MM.1S (cell line): ENCODE measurements around the gene RHBDD1.

Source experiments
- DNase-seq: peaks from one replicate; pipeline ENCODE4 v3.0.0-alpha.2; 2015
- H2AFZ ChIP-seq: fragments of 300-600 bp; sonication (generic); 2 replicates; pipeline ENCODE4 v1.6.0; 2016; ENCODE audit warnings: antibody characterized with exemption, low read length
- H3F3A ChIP-seq: fragments of 300-600 bp; sonication (generic); 2 replicates; pipeline ENCODE4 v1.6.1; 2016; ENCODE audit warnings: mild to moderate bottlenecking, antibody characterized with exemption, low read length, moderate library complexity, mixed read lengths; ENCODE audit not compliant: insufficient read depth
- H3K27ac ChIP-seq: fragments of 300-600 bp; sonication (generic); 2 replicates; pipeline ENCODE4 v1.5.1; 2016; ENCODE audit warnings: mild to moderate bottlenecking, low read length
- H3K27me3 ChIP-seq: fragments of 300-600 bp; sonication (generic); replicated peaks from 2 replicates; pipeline ENCODE4 v1.6.0; 2016; ENCODE audit warnings: low read length; ENCODE audit not compliant: insufficient read depth
- H3K36me3 ChIP-seq: fragments of 300-600 bp; sonication (generic); replicated peaks from 2 replicates; pipeline ENCODE4 v1.6.1; 2016; ENCODE audit warnings: mild to moderate bottlenecking, low read length, mixed read lengths; ENCODE audit not compliant: insufficient read depth
- H3K4me1 ChIP-seq: fragments of 300-600 bp; sonication (generic); 2 replicates; pipeline ENCODE4 v1.6.1; 2016; ENCODE audit warnings: low read length, mixed read lengths
- H3K4me2 ChIP-seq: fragments of 300-600 bp; sonication (generic); 2 replicates; pipeline ENCODE4 v1.6.0; 2016; ENCODE audit warnings: low read depth, low read length
- H3K4me3 ChIP-seq: fragments of 300-600 bp; sonication (generic); 2 replicates; pipeline ENCODE4 v1.5.1; 2016; ENCODE audit warnings: low read length, mixed read lengths
- H3K79me2 ChIP-seq: fragments of 300-600 bp; sonication (generic); 2 replicates; pipeline ENCODE4 v1.6.1; 2016; ENCODE audit warnings: mixed run types, low read length, mixed read lengths
- H3K9ac ChIP-seq: fragments of 300-600 bp; sonication (generic); 2 replicates; pipeline ENCODE4 v1.6.1; 2016; ENCODE audit warnings: low read length, mixed read lengths
- H3K9me2 ChIP-seq: fragments of 300-600 bp; sonication (generic); replicated peaks from 2 replicates; pipeline ENCODE4 v1.6.1; 2016; ENCODE audit warnings: mild to moderate bottlenecking, low read length, mixed read lengths; ENCODE audit not compliant: insufficient read depth
- H3K9me3 ChIP-seq: fragments of 300-600 bp; sonication (generic); replicated peaks from 2 replicates; pipeline ENCODE4 v1.6.1; 2016; ENCODE audit warnings: mild to moderate bottlenecking, low read length, mixed read lengths; ENCODE audit not compliant: insufficient read depth
- H4K20me1 ChIP-seq: fragments of 300-600 bp; sonication (generic); 2 replicates; pipeline ENCODE4 v1.6.1; 2016; ENCODE audit warnings: mild to moderate bottlenecking, low read length, moderate library complexity, mixed read lengths; ENCODE audit not compliant: insufficient read depth
- CTCF ChIP-seq: fragments of 300-600 bp; sonication (generic); IDR thresholded peaks from 2 replicates; pipeline ENCODE4 v1.5.1; 2016; ENCODE audit warnings: antibody characterized with exemption, low read length, mixed read lengths
- EZH2 ChIP-seq: fragments of 300-600 bp; sonication (generic); optimal IDR thresholded peaks from 2 replicates; pipeline ENCODE3; 2017; ENCODE audit warnings: low read depth, mild to moderate bottlenecking, antibody characterized with exemption, low read length, mixed read lengths
- EZH2phosphoT487 ChIP-seq: fragments of 300-600 bp; sonication (generic); IDR thresholded peaks from 2 replicates; pipeline ENCODE4 v1.6.1; 2018; ENCODE audit warnings: antibody characterized with exemption, low read length

RHBDD1 gene

GRCh38 chr2:226898897-226899296 lies 63.0 kb downstream of the RHBDD1 start:
- H3K4me1 ChIP-seq: no peaks in the 10 kb centered on the region
- peaks cover 6% of the 10 kb centered on the region; the same call in 1 of the 2 replicates for H3K79me2 ChIP-seq
- TF ChIP-seq CTCF: no peak
- no peak for TF ChIP-seq EZH2
- no peak for TF ChIP-seq EZH2phosphoT487
- no peaks in the 10 kb centered on the region for H3K9me3 ChIP-seq
- no peaks in the 10 kb centered on the region for H4K20me1 ChIP-seq
- H3K4me3 ChIP-seq: no peak overlapping the region
- no peaks in the 10 kb centered on the region for H3F3A ChIP-seq
- H3K9me2 ChIP-seq: no peaks in the 10 kb centered on the region
- no peak overlapping the region for H3K4me2 ChIP-seq
- DNase-seq: no peak
- H3K36me3 ChIP-seq: no peaks in the 10 kb centered on the region
- H3K27ac ChIP-seq: no peak overlapping the region
- H2AFZ ChIP-seq: no peak overlapping the region
- no peak overlapping the region for H3K9ac ChIP-seq
- no peaks in the 10 kb centered on the region for H3K27me3 ChIP-seq

GRCh38 chr2:226902041-226902966 lies 66.5 kb downstream of the RHBDD1 start:
- Histone ChIP-seq H3K79me2 (peaks cover 6% of the 10 kb centered on the region; the same call in 1 of the 2 replicates), H3K36me3 (no peaks in the 10 kb centered on the region), H3F3A (peaks cover 27% of the 10 kb centered on the region), H3K9me2 (no peaks in the 10 kb centered on the region), H3K9me3 (no peaks in the 10 kb centered on the region), H3K27ac (no peak overlapping the region), H3K27me3 (no peaks in the 10 kb centered on the region), H4K20me1 (no peaks in the 10 kb centered on the region), H2AFZ (no peak overlapping the region), H3K4me3 (no peak overlapping the region), H3K4me2 (no peak overlapping the region), H3K4me1 (peaks cover 26% of the 10 kb centered on the region), H3K9ac (no peak overlapping the region)
- DNase-seq: no peak
- TF ChIP-seq EZH2 (no peak), EZH2phosphoT487 (no peak), CTCF (no peak)

GRCh38 chr2:226903179-226903578 lies 67.3 kb downstream of the RHBDD1 start:
- Histone ChIP-seq H3K9ac (no peak overlapping the region), H3F3A (peaks cover 30% of the 10 kb centered on the region), H2AFZ (no peak overlapping the region), H3K4me1 (peaks cover 30% of the 10 kb centered on the region), H3K79me2 (peaks cover 8% of the 10 kb centered on the region; the same call in 1 of the 2 replicates), H3K27me3 (no peaks in the 10 kb centered on the region), H4K20me1 (no peaks in the 10 kb centered on the region), H3K9me3 (no peaks in the 10 kb centered on the region), H3K36me3 (no peaks in the 10 kb centered on the region), H3K4me2 (no peak overlapping the region), H3K27ac (no peak overlapping the region), H3K4me3 (no peak overlapping the region), H3K9me2 (no peaks in the 10 kb centered on the region)
- no peak for DNase-seq
- TF ChIP-seq EZH2 (no peak), CTCF (no peak), EZH2phosphoT487 (no peak)
